Activated CD8-positive, alpha-beta memory T cell treated with anti-CD3 and anti-CD28 coated beads, Interleukin-2, amount 50 U/mL, for 1 hour (primary cell): Measurements from ENCODE around the gene MYBPHL.

Experiments
- DNase-seq: peaks from one replicate; pipeline ENCODE4 v3.0.0-alpha.2; 2020; ENCODE audit errors: extremely low read depth

Gene MYBPHL

DNA sequence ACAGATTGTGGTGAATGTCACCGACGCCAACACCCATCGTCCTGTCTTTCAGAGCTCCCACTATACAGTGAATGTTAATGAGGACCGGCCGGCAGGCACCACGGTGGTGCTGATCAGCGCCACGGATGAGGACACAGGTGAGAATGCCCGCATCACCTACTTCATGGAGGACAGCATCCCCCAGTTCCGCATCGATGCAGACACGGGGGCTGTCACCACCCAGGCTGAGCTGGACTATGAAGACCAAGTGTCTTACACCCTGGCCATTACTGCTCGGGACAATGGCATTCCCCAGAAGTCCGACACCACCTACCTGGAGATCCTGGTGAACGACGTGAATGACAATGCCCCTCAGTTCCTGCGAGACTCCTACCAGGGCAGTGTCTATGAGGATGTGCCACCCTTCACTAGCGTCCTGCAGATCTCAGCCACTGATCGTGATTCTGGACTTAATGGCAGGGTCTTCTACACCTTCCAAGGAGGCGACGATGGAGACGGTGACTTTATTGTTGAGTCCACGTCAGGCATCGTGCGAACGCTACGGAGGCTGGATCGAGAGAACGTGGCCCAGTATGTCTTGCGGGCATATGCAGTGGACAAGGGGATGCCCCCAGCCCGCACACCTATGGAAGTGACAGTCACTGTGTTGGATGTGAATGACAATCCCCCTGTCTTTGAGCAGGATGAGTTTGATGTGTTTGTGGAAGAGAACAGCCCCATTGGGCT is 54.5 kb downstream of the MYBPHL start:
- DNase-seq, result no peak

DNA sequence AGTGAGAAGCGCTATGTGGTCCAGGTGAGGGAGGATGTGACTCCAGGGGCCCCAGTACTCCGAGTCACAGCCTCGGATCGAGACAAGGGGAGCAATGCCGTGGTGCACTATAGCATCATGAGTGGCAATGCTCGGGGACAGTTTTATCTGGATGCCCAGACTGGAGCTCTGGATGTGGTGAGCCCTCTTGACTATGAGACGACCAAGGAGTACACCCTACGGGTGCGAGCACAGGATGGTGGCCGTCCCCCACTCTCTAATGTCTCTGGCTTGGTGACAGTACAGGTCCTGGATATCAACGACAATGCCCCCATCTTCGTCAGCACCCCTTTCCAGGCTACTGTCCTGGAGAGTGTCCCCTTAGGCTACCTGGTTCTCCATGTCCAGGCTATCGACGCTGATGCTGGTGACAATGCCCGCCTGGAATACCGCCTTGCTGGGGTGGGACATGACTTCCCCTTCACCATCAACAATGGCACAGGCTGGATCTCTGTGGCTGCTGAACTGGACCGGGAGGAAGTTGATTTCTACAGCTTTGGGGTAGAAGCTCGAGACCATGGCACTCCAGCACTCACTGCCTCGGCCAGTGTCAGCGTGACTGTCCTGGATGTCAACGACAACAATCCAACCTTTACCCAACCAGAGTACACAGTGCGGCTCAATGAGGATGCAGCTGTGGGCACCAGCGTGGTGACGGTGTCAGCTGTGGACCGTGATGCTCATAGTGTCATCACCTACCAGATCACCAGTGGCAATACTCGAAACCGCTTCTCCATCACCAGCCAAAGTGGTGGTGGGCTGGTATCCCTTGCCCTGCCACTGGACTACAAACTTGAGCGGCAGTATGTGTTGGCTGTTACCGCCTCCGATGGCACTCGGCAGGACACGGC is 55.3 kb downstream of the MYBPHL start:
- DNase-seq, result no peak

DNA sequence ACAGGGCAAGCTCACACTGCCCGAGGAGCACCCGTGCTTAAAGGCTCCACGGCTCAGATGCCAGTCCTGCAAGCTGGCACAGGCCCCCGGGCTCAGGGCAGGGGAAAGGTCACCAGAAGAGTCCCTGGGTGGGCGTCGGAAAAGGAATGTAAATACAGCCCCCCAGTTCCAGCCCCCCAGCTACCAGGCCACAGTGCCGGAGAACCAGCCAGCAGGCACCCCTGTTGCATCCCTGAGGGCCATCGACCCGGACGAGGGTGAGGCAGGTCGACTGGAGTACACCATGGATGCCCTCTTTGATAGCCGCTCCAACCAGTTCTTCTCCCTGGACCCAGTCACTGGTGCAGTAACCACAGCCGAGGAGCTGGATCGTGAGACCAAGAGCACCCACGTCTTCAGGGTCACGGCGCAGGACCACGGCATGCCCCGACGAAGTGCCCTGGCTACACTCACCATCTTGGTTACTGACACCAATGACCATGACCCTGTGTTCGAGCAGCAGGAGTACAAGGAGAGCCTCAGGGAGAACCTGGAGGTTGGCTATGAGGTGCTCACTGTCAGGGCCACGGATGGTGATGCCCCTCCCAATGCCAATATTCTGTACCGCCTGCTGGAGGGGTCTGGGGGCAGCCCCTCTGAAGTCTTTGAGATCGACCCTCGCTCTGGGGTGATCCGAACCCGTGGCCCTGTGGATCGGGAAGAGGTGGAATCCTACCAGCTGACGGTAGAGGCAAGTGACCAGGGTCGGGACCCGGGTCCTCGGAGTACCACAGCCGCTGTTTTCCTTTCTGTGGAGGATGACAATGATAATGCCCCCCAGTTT is 56.1 kb downstream of the MYBPHL start:
- no peak for DNase-seq

GRCh38 chr1:109249654-109250401 is 57.0 kb downstream of the MYBPHL start:
- DNase-seq, result no peak

DNA sequence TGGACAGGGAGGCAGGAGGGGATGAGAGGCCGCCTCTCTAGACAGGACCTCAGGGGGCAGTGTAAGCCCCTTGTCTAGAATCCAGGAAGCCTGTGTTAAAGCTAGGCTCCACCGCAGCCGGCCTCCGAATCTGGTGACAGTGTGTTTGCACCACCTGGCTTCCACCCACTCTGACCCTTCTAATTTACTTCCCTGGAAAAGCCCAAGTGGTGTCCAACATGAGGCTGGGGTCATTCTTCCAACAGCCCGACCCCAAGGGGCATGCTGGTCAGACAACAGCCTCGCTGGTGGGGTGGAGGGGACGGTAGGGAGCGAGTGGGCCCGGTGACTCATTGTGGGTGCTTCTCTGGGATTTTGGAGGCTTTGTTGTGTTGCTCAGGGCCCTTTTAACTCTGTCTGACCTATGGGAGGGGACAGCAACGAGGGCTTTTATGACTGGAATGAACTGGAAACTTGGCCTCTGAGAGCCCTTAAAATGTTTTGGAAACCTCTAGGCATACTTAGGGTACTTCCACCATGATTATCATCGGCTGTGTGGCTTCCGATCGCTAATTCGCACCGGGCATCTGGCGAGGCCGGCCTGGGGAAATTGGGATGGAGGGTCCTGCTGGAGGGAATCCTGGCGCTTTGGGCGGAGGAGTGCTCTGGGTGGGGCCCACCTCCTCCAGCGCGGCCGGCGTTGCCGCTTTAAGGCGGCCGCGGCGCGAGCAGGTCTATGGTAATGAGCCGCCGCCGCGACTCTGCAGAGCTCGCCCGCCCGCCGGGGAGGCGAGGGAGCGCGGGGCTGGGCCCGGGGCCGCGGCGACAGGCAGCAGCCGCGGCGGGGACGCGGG is 57.8 kb downstream of the MYBPHL start, which contains the start of gene CELSR2:
CELSR2 (plus strand) TSS at position 743 of the 833 bp plus-strand sequence. CDS start 541 bp downstream, outside the sequence.
- no peak for DNase-seq

DNA sequence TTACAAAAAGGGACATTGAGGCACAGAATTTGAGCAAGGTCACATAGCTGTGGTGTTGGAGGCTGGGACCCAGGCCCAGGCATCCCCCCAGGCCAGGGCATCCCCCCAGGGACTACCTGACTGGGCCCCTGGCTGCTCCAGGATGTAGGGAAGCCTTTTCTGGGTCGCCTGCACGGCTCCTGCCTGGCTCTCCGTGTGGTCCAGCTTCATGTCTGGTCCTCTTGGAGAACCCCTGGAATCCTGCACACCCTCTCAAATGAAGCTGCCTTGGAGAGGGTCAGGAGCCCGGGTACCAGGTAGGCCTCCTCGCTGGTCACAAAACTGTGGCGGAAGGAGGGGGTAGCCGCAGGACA is 58.4 kb downstream of the MYBPHL start:
- no peak for DNase-seq

- DNase-seq, result no peak
Observed at GRCh38 chr1:109247401-109248365, 59.1 kb downstream of the MYBPHL start.

GRCh38 chr1:109246141-109246551 is 60.7 kb downstream of the MYBPHL start:
- no peak for DNase-seq

DNA sequence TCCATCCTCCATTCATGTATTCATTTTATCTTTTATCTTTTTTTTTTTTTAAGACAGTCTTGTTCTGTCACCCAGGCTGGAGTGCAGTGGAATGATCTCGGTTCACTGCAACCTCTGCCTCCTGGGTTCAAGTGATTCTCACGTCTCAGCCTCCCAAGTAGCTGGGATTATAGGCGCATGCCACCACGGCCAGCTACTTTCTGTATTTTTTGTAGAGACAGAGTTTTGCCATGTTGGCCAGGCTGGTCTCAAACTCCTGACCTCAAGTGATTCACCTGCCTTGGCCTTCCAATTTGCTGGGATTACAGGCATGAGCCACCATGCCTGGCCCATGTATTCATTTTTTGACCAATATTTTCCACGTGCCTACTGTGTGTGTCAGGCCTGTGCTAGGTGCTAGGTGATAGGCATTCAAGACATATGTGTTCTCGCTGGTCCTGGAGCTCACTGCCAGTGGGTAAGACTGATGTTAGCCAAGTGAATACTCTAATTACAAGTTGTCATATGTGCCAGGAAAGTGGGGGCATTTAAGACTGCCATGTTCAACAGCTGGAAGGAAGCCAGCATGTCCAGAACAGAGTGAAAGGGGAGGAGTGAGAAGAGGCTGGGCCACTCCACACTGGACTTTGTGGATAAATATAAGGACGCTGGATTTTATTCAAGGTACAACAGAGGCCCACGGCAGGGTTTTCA is 62.8 kb downstream of the MYBPHL start:
- no peak for DNase-seq

DNA sequence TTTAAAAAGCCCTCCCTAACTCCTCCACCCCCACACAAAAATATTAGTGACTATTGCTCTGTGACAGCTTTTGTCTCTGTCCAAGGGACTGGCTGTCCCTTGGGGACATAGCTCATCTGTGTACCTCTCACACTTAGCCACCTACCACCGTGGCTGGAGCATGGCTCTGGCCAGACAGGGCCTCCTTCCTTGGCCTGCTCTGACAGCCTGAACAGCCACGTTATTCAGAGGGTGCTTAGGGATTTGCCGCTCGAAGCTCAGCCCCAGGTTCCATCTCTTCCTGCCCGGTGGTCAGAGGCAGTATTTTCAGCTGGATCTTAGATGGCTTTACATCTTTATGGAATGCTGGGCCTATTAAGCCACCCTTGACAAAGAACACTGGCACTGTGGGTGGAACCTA is 63.6 kb downstream of the MYBPHL start:
- no peak for DNase-seq

DNA sequence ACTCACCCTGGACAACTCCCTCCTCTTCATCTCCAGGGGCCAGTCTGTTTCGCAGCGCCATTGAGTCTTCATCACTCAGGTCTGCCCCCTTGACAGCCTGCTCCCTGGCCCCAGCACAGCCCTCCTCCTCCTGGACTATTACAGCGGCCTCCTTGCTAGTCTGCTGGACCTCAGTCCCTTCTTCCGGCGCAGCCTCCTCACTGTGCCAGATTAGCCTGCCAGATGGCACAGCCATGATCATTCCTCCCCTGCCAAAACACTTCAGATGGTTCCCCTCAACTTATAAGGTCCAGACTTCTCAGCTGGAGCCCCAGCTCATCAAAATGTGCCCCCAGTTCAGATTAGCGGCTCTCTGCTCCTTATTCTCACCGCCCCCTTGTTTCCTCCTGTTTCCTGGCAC is 64.4 kb downstream of the MYBPHL start:
- DNase-seq, result no peak
